Epithelial cell of esophagus (primary cell): ENCODE data around the gene SEMA4A.

Experiments
- DNase-seq: peaks from one replicate; pipeline ENCODE4 v3.0.0; 2010; ENCODE audit warnings: low read depth
- H3K4me3 ChIP-seq: 2 replicates; pipeline ENCODE4 v1.5.1; 2011; ENCODE audit warnings: mild to moderate bottlenecking, low read length, control low read depth
- TF ChIP-seq, protein P1 (sequence below): IDR thresholded peaks from 2 replicates; pipeline ENCODE4 v1.5.1; 2011; ENCODE audit warnings: low read depth, mild to moderate bottlenecking, low read length, control low read depth, inconsistent platforms; ENCODE audit not compliant: insufficient read depth; ENCODE audit errors: missing control alignments

Gene SEMA4A

DNA sequence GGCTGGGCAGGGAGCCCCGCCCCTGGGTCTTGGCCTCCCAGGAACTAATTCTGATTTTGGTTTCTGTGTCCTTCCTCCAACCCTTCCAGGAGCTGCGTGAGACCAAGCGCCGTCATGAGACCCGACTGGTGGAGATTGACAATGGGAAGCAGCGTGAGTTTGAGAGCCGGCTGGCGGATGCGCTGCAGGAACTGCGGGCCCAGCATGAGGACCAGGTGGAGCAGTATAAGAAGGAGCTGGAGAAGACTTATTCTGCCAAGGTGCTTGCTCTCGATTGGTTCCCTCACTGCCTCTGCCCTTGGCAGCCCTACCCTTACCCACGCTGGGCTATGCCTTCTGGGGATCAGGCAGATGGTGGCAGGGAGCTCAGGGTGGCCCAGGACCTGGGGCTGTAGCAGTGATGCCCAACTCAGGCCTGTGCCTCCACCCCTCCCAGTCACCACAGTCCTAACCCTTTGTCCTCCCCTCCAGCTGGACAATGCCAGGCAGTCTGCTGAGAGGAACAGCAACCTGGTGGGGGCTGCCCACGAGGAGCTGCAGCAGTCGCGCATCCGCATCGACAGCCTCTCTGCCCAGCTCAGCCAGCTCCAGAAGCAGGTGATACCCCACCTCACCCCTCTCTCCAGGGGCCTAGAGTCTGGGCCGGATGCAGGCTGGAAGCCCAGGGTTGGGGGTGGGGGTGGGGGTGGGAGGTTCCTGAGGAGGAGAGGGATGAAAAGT, 18.5 kb upstream of the SEMA4A start:
- TF ChIP-seq, protein P1, sequence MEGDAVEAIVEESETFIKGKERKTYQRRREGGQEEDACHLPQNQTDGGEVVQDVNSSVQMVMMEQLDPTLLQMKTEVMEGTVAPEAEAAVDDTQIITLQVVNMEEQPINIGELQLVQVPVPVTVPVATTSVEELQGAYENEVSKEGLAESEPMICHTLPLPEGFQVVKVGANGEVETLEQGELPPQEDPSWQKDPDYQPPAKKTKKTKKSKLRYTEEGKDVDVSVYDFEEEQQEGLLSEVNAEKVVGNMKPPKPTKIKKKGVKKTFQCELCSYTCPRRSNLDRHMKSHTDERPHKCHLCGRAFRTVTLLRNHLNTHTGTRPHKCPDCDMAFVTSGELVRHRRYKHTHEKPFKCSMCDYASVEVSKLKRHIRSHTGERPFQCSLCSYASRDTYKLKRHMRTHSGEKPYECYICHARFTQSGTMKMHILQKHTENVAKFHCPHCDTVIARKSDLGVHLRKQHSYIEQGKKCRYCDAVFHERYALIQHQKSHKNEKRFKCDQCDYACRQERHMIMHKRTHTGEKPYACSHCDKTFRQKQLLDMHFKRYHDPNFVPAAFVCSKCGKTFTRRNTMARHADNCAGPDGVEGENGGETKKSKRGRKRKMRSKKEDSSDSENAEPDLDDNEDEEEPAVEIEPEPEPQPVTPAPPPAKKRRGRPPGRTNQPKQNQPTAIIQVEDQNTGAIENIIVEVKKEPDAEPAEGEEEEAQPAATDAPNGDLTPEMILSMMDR: no peak
- H3K4me3 ChIP-seq: no peak overlapping the region
- DNase-seq: no peak

DNA sequence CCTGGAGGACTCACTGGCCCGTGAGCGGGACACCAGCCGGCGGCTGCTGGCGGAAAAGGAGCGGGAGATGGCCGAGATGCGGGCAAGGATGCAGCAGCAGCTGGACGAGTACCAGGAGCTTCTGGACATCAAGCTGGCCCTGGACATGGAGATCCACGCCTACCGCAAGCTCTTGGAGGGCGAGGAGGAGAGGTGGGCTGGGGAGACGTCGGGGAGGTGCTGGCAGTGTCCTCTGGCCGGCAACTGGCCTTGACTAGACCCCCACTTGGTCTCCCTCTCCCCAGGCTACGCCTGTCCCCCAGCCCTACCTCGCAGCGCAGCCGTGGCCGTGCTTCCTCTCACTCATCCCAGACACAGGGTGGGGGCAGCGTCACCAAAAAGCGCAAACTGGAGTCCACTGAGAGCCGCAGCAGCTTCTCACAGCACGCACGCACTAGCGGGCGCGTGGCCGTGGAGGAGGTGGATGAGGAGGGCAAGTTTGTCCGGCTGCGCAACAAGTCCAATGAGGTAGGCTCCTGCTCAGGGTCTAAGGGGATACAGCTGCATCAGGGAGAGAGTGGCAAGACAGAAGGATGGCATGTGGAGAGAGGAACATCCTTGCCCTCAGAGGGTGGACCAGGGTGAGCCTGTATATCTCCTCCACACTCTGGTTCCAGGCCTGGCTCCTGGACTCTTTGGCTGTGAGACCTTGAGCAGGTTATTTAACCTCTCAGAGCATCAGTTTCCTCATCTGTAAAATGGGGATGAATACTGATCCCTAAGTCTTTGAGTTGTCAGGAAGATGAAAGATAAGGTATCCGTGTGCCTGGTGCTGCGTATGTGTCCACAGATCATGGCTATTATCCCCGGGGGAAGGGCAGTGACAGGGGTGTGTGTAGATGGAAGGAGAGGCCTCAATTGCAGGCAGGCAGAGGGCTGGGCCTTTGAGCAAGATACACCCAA, 17.2 kb upstream of the SEMA4A start:
- no peak overlapping the region for H3K4me3 ChIP-seq
- TF ChIP-seq, protein P1: no peak
- no peak for DNase-seq

DNA sequence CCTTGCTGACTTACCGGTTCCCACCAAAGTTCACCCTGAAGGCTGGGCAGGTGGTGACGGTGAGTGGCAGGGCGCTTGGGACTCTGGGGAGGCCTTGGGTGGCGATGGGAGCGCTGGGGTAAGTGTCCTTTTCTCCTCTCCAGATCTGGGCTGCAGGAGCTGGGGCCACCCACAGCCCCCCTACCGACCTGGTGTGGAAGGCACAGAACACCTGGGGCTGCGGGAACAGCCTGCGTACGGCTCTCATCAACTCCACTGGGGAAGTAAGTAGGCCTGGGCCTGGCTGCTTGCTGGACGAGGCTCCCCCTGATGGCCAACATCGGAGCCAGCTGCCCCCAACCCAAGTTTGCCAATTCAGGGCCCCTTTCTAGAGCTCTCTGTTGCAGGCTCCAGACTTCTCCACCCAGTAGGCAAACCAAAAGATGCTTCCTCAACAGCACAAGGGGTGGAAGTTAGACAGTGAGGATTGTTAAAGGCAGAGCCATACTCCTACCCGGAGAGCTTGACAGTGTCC, 16.4 kb upstream of the SEMA4A start:
- no peak for DNase-seq
- TF ChIP-seq, protein P1: peak; percentile 14
- H3K4me3 ChIP-seq: no peak overlapping the region

DNA sequence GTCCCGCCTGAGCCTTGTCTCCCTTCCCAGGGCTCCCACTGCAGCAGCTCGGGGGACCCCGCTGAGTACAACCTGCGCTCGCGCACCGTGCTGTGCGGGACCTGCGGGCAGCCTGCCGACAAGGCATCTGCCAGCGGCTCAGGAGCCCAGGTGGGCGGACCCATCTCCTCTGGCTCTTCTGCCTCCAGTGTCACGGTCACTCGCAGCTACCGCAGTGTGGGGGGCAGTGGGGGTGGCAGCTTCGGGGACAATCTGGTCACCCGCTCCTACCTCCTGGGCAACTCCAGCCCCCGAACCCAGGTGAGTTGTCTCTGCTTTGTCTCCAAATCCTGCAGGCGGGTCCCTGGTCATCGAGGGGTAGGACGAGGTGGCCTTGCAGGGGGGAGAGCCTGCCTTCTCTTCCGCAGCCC, 14.9 kb upstream of the SEMA4A start:
- H3K4me3 ChIP-seq: no peak overlapping the region
- TF ChIP-seq, protein P1: no peak
- no peak for DNase-seq

DNA sequence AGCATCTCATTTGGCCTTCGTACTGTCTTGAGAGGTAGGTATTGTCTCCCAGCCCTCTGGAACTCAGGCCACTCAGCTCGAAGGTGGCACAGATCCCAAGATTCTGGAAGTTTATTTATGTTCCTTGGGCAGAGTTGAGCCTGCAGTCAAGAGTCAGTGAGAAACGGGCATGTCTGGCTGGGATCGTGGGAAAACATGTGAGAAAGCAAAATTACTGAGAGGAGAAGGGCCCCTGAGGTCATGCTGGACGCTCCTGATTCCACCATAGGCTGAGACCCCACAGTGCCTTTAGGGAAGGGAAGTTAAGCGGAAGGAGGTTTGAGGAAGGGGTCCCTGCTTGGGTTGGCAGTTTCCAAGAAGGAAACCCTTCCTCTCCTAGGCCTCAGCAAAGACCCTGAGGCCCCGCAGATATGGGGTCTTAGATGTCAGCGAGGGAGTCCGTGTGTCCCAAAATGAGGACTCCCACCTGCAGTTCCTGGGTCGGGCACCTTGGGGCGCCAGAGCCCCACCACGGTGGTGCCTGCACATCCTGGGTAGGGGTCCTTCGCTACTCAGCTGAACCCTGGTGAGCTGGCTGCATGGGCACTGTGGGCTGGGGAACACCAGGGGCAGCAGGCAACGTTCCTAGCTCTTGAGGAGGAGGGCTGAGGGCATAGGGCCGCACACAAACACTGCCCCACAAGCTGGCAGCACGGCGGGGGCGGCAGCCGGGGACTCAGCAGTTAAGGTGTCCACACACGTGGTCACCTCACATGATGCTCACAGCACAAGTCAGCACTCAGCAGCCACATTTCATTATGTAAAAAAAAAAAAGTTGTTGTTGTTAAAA, 12.3 kb upstream of the SEMA4A start:
- H3K4me3 ChIP-seq: no peak overlapping the region
- DNase-seq: no peak
- TF ChIP-seq, protein P1: peak; percentile 61

DNA sequence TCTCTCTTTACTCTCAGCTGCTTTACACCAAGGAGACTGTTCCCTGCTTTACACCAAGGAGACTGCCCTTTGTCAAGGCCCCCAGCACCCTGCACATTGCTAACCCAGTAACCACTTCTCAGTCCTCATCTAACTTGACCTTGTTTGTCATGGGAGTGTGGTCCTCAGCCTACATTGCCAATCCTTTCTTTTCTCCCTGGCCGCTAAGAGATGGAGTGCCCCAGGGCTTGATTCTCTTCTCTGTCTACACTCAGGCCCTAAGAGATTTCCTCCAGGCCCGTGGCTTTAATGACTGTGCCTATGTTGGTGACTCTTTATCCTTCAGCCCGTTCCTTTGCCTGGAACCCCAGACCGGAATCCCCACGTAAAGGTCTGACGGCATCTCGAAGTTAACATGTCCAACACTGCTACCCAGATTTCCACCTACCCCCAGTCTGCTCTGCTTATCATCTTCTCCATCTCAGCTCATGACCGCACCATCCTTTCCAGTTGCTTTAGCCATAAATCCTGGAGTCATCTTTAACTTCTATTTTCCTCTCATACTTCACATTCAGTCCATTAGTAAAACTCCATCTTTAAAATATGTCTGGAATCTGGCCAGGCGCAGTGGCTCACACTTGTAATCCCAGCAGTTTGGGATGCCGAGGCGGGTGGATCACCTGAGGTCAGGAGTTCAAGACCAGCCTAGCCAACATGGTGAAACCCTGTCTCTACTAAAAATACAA, 9.5 kb upstream of the SEMA4A start:
- TF ChIP-seq, protein P1: no peak
- H3K4me3 ChIP-seq: no peak overlapping the region
- DNase-seq: no peak
